ENCODE data around the gene TMTC3. TPM values are rescaled to one million over a fixed set of nuclear protein-coding genes. Genes with fewer than 3 reads are reported as not detected.

Gene TMTC3
- total RNA-seq, 2 experiments from 2014 or later: 5.5 to 9.4 TPM

GRCh38 chr12:88225776-88226175 is 83.7 kb downstream of the TMTC3 start:
- Histone ChIP-seq H3K27ac (ENCODE audit: low read depth, low read length, poor library complexity, severe bottlenecking) (no peak overlapping the region), H3K9me2 (ENCODE audit: insufficient read depth, low read length) (no peaks in the 10 kb centered on the region), H3K4me3 (ENCODE audit: low read depth, low read length, poor library complexity, severe bottlenecking) (no peak overlapping the region), H4K20me1 (ENCODE audit: insufficient read depth, low read length) (no peaks in the 10 kb centered on the region), H2AFZ (ENCODE audit: low read length) (no peak overlapping the region), H3K4me2 (ENCODE audit: low read length) (no peak overlapping the region), H3K9me3 (ENCODE audit: low read length) (no peaks in the 10 kb centered on the region), H3K4me1 (ENCODE audit: insufficient read depth, low read length, poor library complexity, severe bottlenecking) (peaks cover 5% of the 10 kb centered on the region), H3K79me2 (ENCODE audit: insufficient read depth, low read depth, low read length) (no peaks in the 10 kb centered on the region), H3K36me3 (ENCODE audit: insufficient read depth, low read length) (no peaks in the 10 kb centered on the region)
- BruUV-seq (replicated peaks): no TSS peak
- DNase-seq (ENCODE audit: low spot score): peak; percentile 24
- intact Hi-C loops (cut with micrococcal nuclease; ENCODE audit: unreplicated experiment): no loop called here
- CTCF ChIA-PET (ENCODE audit: unreplicated experiment): no interaction called here
- TF ChIP-seq, protein P1, sequence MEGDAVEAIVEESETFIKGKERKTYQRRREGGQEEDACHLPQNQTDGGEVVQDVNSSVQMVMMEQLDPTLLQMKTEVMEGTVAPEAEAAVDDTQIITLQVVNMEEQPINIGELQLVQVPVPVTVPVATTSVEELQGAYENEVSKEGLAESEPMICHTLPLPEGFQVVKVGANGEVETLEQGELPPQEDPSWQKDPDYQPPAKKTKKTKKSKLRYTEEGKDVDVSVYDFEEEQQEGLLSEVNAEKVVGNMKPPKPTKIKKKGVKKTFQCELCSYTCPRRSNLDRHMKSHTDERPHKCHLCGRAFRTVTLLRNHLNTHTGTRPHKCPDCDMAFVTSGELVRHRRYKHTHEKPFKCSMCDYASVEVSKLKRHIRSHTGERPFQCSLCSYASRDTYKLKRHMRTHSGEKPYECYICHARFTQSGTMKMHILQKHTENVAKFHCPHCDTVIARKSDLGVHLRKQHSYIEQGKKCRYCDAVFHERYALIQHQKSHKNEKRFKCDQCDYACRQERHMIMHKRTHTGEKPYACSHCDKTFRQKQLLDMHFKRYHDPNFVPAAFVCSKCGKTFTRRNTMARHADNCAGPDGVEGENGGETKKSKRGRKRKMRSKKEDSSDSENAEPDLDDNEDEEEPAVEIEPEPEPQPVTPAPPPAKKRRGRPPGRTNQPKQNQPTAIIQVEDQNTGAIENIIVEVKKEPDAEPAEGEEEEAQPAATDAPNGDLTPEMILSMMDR (conservative IDR thresholded peaks at IDR 0.05; ENCODE audit: low read length): no peak
- TF ChIP-seq EZH2phosphoT487 (IDR thresholded peaks at IDR 0.05; ENCODE audit: borderline replicate concordance, low read depth, low read length): no peak
- POLR2A ChIA-PET: interaction anchor here (0.7 kb wide), 1 partner anchor 32 kb away, joined by 3 read pairs; no protein-coding TSS in a partner anchor

GRCh38 chr12:88227263-88227662 is 85.2 kb downstream of the TMTC3 start:
- BruUV-seq (replicated peaks): no TSS peak
- CTCF ChIA-PET (ENCODE audit: unreplicated experiment): no interaction called here

DNA sequence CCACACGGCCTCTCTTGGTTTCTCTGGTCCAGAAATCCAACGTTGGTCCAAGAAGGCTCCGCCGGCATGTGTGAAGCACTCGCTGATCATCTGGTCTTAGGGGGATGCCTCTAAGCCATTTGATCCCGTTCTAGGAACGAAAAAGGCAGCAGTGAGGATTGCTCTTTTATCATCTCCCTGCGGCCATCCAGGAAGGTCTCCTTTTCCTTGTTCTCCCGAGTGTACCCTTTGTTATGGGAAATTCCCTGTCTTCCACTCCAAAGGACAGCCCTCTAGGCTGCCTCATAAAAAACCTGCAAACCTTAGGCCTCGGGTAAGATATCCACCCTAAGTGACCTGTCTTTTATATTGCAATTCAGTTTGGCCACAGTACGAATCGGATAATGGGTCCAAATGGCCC is 85.8 kb downstream of the TMTC3 start:
- intact Hi-C loops (cut with micrococcal nuclease; ENCODE audit: unreplicated experiment): loop anchor here (1.0 kb wide), 1 partner anchor 26 kb away; no protein-coding TSS in a partner anchor
- ChIA-PET CTCF (ENCODE audit: unreplicated experiment) (no interaction called here), POLR2A (no interaction called here)
- no peaks in the 10 kb centered on the region for H3K36me3 ChIP-seq (ENCODE audit: insufficient read depth, low read length)
- H3K79me2 ChIP-seq (ENCODE audit: insufficient read depth, low read depth, low read length): no peaks in the 10 kb centered on the region
- peaks cover 5% of the 10 kb centered on the region for H3K4me1 ChIP-seq (ENCODE audit: insufficient read depth, low read length, poor library complexity, severe bottlenecking)
- no peak for TF ChIP-seq EZH2phosphoT487 (IDR thresholded peaks at IDR 0.05; ENCODE audit: borderline replicate concordance, low read depth, low read length)
- no peaks in the 10 kb centered on the region for H3K9me2 ChIP-seq (ENCODE audit: insufficient read depth, low read length)
- DNase-seq (ENCODE audit: low spot score): no peak
- no peaks in the 10 kb centered on the region for H4K20me1 ChIP-seq (ENCODE audit: insufficient read depth, low read length)
- H3K4me2 ChIP-seq (ENCODE audit: low read length): no peak overlapping the region
- H3K9me3 ChIP-seq (ENCODE audit: low read length): no peaks in the 10 kb centered on the region
- no peak overlapping the region for H3K4me3 ChIP-seq (ENCODE audit: low read depth, low read length, poor library complexity, severe bottlenecking)
- BruUV-seq (replicated peaks): no TSS peak
- no peak overlapping the region for H3K27ac ChIP-seq (ENCODE audit: low read depth, low read length, poor library complexity, severe bottlenecking)
- H2AFZ ChIP-seq (ENCODE audit: low read length): peak overlapping the region; percentile 95; the same call in 1 of the 2 replicates

More at GRCh38 chr12:88227263-88227662, 85.2 kb downstream of the TMTC3 start:
- POLR2A ChIA-PET: no interaction called here
- H4K20me1 ChIP-seq (ENCODE audit: insufficient read depth, low read length): no peaks in the 10 kb centered on the region
- no peak overlapping the region for H3K27ac ChIP-seq (ENCODE audit: low read depth, low read length, poor library complexity, severe bottlenecking)
- peak; percentile 40 for DNase-seq (ENCODE audit: low spot score)
- intact Hi-C loops (cut with micrococcal nuclease; ENCODE audit: unreplicated experiment): no loop called here
- no peak overlapping the region for H3K4me2 ChIP-seq (ENCODE audit: low read length)
- no peaks in the 10 kb centered on the region for H3K79me2 ChIP-seq (ENCODE audit: insufficient read depth, low read depth, low read length)
- no peaks in the 10 kb centered on the region for H3K9me2 ChIP-seq (ENCODE audit: insufficient read depth, low read length)
- H3K36me3 ChIP-seq (ENCODE audit: insufficient read depth, low read length): no peaks in the 10 kb centered on the region
- no peaks in the 10 kb centered on the region for H3K9me3 ChIP-seq (ENCODE audit: low read length)
- TF ChIP-seq, protein P1 (conservative IDR thresholded peaks at IDR 0.05; ENCODE audit: low read length): no peak
- H3K4me1 ChIP-seq (ENCODE audit: insufficient read depth, low read length, poor library complexity, severe bottlenecking): peaks cover 5% of the 10 kb centered on the region
- peak overlapping the region; percentile 8 for H3K4me3 ChIP-seq (ENCODE audit: low read depth, low read length, poor library complexity, severe bottlenecking)
- peak overlapping the region; percentile 95 for H2AFZ ChIP-seq (ENCODE audit: low read length)
